ENCODE results near the gene SNRNP200.

GRCh38 chr2:96239745-96240264 lies 65.5 kb downstream of the SNRNP200 start:
- TF ChIP-seq CTCF (conservative IDR thresholded peaks at IDR 0.05 in 1 of 2, IDR thresholded peaks at IDR 0.05 in 1 of 2; ENCODE audit: extremely low read depth in 1 of 2, insufficient read depth in 1 of 2, low read depth in 1 of 2, low read length in 2 of 2): no peak
- no peak for TF ChIP-seq EZH2 (IDR thresholded peaks at IDR 0.05; ENCODE audit: borderline replicate concordance, low read length)

Measured in mammary epithelial cell (primary cell).